T-helper 2 cell (primary cell): ENCODE results near the gene TBC1D30.

Experiments
- DNase-seq, 5 experiments: peaks; one replicate each; pipeline versions ENCODE4 v3.0.0 to v3.0.0-alpha.2; 2012 to 2022

The TBC1D30 gene

DNA sequence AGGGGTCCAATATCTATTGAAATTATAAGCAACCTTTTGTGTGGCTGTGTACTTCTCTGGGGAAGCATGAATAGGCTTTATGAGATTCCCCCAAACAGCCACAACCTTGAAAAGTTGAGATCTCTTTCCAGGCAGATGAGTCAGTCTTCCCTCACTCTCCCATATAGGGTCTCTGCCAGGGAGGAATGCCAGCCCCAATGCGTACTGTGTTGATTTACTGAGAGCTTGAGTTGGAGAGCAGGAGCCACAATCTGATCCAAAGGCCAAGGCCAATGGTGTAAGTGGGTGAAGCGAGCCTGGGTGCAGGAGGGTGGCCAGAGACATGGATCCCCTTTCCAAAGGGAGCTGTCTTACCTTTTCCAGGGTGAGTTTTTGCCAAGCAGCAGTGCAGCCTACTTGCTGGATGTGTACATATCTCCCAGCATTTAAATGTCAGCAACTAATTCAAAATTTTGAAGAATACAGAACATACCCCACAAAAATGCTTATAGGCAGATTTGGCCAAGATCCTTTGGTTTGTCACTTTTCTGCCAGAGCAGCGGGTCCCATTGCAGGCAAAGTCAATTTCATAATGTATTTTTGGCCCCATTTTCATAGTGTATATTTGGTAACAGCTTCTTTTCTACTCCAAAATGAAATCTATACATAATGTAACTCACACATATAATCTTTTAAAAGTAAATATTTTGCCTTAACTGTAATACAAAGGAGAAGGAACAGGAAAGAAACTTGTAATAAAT, 88.2 kb downstream of the TBC1D30 start:
- no peak for DNase-seq

DNA sequence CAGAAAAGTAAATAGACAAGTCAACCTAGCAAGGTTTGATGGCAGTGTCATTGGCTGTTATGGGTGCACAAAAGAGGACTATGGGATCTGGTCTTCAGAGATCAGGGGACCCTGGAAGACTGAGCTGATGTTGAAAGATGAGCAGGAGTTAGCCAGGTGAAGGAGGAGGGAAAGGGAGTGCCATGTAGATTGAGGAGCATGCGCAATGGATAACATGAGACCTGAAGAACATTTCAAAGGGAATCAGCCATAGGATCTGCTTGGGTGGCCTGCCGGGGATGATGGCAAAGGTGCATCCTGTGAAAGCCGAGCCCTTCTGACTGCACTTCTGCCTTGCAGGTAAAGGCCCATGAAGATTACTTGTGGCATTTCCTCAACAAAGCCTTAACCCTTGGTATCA, 90.8 kb downstream of the TBC1D30 start:
- DNase-seq: no peak

GRCh38 chr12:64916411-64917261, 92.2 kb downstream of the TBC1D30 start:
- DNase-seq: no peak

- DNase-seq: no peak
Measured at GRCh38 chr12:64918344-64918743, 93.9 kb downstream of the TBC1D30 start.

- DNase-seq: no peak
Measured at GRCh38 chr12:64918801-64919200, 94.4 kb downstream of the TBC1D30 start.

DNA sequence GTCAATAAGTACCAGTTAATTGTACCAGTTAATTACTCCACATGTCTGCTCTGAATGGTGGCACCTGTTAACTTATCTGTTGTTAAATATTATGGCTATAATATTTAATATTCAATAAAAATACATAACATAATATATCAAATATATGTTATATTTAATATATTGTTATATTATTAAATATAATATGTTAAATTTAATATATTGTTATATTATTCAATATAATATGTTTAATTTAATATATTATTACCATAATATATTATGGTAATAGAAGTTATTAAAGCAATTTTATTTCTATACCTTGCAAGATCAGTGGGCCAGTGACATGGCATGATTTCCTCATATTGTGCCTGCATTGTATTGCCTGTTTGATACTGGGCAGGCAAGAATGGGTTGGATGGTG, 98.4 kb downstream of the TBC1D30 start:
- no peak for DNase-seq

DNA sequence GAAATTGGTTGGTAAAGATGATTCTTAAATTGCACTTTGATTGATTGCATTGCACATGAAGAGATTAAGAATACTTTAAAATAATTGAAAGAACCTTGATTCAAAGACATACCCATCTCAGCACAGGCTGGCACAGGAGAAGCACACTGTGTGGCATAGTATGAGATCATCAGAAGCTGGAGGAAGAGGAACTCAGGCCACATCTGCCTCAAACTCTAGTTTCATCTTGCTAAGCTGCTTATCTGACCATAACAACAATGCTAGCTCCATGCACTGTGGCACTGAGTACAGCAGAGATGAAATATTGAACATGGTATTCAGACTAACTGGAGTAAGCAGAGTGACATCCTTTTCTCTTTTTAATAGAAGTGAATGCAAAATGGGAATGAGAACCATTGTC, 99.1 kb downstream of the TBC1D30 start:
- no peak for DNase-seq
